Heart left ventricle (tissue), 16 donors: Measurements from ENCODE around the gene THSD4. TPM values are rescaled to one million over a fixed set of nuclear protein-coding genes. Genes with fewer than 3 reads are reported as not detected.

Experiments used
- ATAC-seq, 4 donors: fragments of 200-7000 bp; cut with Tn5 transposase; one replicate each; pipeline ENCODE4 v1.9.1; 2020 to 2022; ENCODE audit warnings: moderate library complexity in 4 of 4, mild to moderate bottlenecking in 3 of 4, moderate number of reproducible peaks in 1 of 4
- DNase-seq, 5 donors: peaks; one replicate each; pipeline ENCODE4 v3.0.0-alpha.2; 2020
- H3K27ac ChIP-seq, 12 donors: fragments of 200-600 bp; sonication (generic) in 4 of 12; one replicate each; pipeline versions ENCODE4 v1.5.0 to v1.8.0; 2016 to 2022; ENCODE audit warnings: mild to moderate bottlenecking in 2 of 12
- H3K27me3 ChIP-seq, 9 donors: fragments of 200-600 bp; sonication (generic) in 2 of 9; one replicate each; pipeline versions ENCODE4 v1.5.1 to v1.8.0; 2016 to 2022; ENCODE audit warnings: mild to moderate bottlenecking in 3 of 9
- H3K36me3 ChIP-seq, 9 donors: fragments of 200-600 bp; sonication (generic) in 2 of 9; one replicate each; pipeline versions ENCODE4 v1.5.0 to v1.8.0; 2018 to 2022; ENCODE audit warnings: mild to moderate bottlenecking in 2 of 9
- H3K4me1 ChIP-seq, 12 donors: fragments of 200-600 bp; sonication (generic) in 4 of 12; one replicate each; pipeline versions ENCODE4 v1.5.0 to v1.8.0; 2016 to 2022; ENCODE audit warnings: mild to moderate bottlenecking in 3 of 12
- H3K4me3 ChIP-seq, 12 donors: fragments of 200-600 bp; sonication (generic) in 4 of 12; one replicate each; pipeline versions ENCODE4 v1.5.0 to v1.8.0; 2017 to 2022; ENCODE audit warnings: mild to moderate bottlenecking in 9 of 12, moderate library complexity in 4 of 12
- H3K9me3 ChIP-seq, 12 donors: fragments of 200-600 bp; sonication (generic) in 4 of 12; one replicate each; pipeline versions ENCODE4 v1.5.0 to v1.8.0; 2016 to 2022; ENCODE audit warnings: mild to moderate bottlenecking in 1 of 12
- POLR2A ChIP-seq, 2 donors: fragments of 450-650 bp; IDR thresholded peaks; one replicate each; pipeline ENCODE4 v1.6.1; 2017; ENCODE audit warnings: antibody characterized with exemption in 2 of 2, mild to moderate bottlenecking in 2 of 2, moderate library complexity in 2 of 2
- WGBS, 4 donors: extraction: QIAGEN DNeasy Blood & Tissue Kit in 2 of 4; methylation state at CpG; one replicate each; pipeline versions ENCODE4 v1.1.5 to v1.1.7; 2013 to 2018; 5-methylcytosine and 5-hydroxymethylcytosine counted together
- intact Hi-C, 10 donors: fragments of 100-400 bp; cut with DNase I; formaldehyde crosslinking; loops; one replicate each; pipeline versions ENCODE4 v1.11.1 to v1.14.2; 2022
- polyA plus RNA-seq, 2 donors: library from polyadenylated mRNA; stranded (reverse); fragments of 200-250 nt; gene quantifications; one replicate each; pipeline ENCODE4 v1.2.3, GENCODE V29; 2013
- total RNA-seq, 9 donors: library from RNA; depleted of rRNA in 2 of 9; stranded (reverse); fragments of >200 nt in 2 of 9; fragmentation: NEBNext Ultra II Directional in 3 of 9; extraction: Animal tissue kit (Norgen Biotek cat#: 25700) in 3 of 9; gene quantifications; one replicate each; pipeline versions ENCODE4 v1.1.0 to v1.2.4, GENCODE V29; 2016 to 2023
- TF ChIP-seq, protein P1 (sequence below), 12 donors: fragments of 200-600 bp; sonication (generic) in 4 of 12; IDR thresholded peaks; one replicate each; pipeline versions ENCODE4 v1.5.0 to v1.8.0; 2018 to 2022; ENCODE audit warnings: antibody characterized with exemption in 12 of 12, mild to moderate bottlenecking in 5 of 12
- donor health status: ischemic (EF 13 %, LVEDD 7.1; RV severe dilation, severe dysfunction).
- donor health status: healthy with polysubstance abuse.
- donor health status: DM: no; HTN: yes; CAD: no.
- donor health status: DM: no; HTN: no; CAD: no.
- donor health status: ischemic (EF 25% LVEDD 6.9; RV normal size, moderate dysfunction).
- donor health status: ischemic (EF 25% LVEDD 5.7; RV mildly dilated, moderate dysfunction).
- donor health status: healthy.
- donor health status: DM: yes; HTN: yes; CAD: no.
- donor health status: ischemic (EF 35%, LVEDD 5.7; RV mildly dilated, moderate dysfunction).
- donor health status: nonischemic (EF 11% LVEDD 7.7; RV severe dilation, severe dysfunction).
- donor health status: DM: yes; HTN: yes; CAD: no.
- donor health status: PGD.
- donor health status: ischemic (EF 29% LVEDD 5.4; RV normal size, mild dysfunction).
- donor health status: nonischemic (EF 23%, LVEDD 6.1; RV moderate dilation, normal function).

Gene THSD4
- total and polyA plus RNA-seq, 11 donors = 32.6 to 206 (median 93.2) TPM

DNA sequence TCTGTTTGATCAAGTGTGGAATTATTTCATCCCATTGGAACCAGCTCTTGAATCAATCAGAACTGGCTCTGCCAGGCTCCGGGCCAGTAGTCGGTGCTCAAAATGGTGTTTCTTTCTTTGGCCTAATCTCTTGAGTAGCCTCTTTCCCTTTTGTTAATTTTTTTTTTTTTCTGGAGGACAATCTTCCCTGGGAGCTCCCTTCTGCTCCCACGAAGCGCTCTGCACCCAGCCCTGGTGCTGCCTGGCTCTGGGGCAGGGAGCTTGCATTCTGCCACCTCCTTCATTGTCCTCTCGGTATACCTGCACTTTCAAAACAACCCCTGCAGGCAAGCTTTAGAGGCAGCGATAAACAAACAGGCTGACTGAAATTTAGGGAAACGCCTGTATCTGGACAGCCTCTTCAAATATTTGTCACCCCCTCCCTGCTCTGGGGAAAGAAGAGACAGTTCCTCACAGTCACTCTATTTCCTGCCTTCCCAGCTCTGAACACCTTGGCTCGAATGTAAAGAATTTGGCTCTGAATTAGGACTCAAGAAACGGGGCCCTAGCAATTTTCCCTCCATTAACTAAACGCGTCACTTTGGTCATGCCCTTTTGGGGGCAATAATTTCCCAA lies 1.1 kb upstream of the THSD4 start:
- 66 to 74% (median 72%) methylated on average over 11 of the region's 11 CpGs for WGBS, 4 donors
- peak overlapping the region in 4 of 12 donors; percentile 47 to 90 (median 74) for H3K27ac ChIP-seq
- no peak for ATAC-seq
- peaks cover 0 to 27% (median 4%) of the 10 kb centered on the region in 12 donors for H3K4me1 ChIP-seq
- no peaks in the 10 kb centered on the region for H3K9me3 ChIP-seq
- H3K4me3 ChIP-seq = no peak overlapping the region
- no peaks in the 10 kb centered on the region for H3K36me3 ChIP-seq
- intact Hi-C loops = loop anchor here in 8 of 10 donors (2.0 to 10.0 kb wide), 8 partner anchors 121 to 691 kb away; no protein-coding TSS in a partner anchor
- peaks cover 0 to 29% (median 0%) of the 10 kb centered on the region in 9 donors for H3K27me3 ChIP-seq
- no peak for TF ChIP-seq POLR2A (IDR thresholded peaks at IDR 0.05)
- TF ChIP-seq, protein P1, sequence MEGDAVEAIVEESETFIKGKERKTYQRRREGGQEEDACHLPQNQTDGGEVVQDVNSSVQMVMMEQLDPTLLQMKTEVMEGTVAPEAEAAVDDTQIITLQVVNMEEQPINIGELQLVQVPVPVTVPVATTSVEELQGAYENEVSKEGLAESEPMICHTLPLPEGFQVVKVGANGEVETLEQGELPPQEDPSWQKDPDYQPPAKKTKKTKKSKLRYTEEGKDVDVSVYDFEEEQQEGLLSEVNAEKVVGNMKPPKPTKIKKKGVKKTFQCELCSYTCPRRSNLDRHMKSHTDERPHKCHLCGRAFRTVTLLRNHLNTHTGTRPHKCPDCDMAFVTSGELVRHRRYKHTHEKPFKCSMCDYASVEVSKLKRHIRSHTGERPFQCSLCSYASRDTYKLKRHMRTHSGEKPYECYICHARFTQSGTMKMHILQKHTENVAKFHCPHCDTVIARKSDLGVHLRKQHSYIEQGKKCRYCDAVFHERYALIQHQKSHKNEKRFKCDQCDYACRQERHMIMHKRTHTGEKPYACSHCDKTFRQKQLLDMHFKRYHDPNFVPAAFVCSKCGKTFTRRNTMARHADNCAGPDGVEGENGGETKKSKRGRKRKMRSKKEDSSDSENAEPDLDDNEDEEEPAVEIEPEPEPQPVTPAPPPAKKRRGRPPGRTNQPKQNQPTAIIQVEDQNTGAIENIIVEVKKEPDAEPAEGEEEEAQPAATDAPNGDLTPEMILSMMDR (IDR thresholded peaks at IDR 0.05) = no peak
- DNase-seq = no peak

DNA sequence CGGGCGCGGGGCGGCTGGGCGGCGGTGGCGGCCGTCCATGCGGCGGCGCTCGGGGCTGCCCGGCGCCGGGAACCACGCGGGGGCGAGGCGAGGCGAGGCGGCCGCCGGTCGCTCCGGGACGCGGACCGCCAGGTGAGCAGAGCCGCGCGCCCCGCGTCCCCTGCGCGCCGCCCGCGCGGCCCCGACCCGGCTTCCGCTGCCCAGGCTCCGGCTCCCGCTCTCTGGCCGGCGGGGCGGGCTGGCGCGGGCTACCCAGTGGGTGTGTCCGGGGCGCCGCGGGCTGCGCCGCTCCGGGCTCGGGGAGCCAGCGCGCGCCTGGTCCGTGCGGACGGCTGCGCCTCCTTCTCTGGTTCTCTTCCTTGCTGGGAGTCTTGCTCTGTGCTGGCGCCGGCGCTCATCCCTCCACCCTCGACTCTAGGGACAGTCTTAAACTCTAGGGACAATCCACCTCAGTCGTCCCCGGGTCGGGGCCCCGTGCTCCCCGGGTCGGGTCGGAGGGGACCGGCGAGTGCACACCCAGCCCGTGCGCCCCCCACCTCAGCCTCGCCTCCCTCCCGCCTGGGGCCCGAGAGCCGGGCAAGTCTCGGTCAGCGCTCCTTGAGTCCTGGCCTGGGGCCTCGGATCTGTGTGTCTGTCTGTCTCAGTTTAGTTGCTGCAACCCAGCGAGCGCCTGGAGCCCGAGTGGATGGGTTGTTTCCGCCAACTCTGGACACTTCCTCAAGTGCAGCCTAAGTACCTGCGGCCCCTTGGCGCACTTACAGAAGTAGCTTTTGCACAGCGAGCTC lies 488 bp downstream of the THSD4 start:
- peak overlapping the region; percentile 57 to 90 (median 71) for H3K4me3 ChIP-seq
- intact Hi-C loops = loop anchor here in 8 of 10 donors (1.0 to 10.0 kb wide), 15 partner anchors 33 to 689 kb away; no protein-coding TSS in a partner anchor
- DNase-seq (peak; percentile 44 to 76 (median 54)), ATAC-seq (peak; percentile 11 to 62 (median 50))
- H3K27me3 ChIP-seq = peaks cover 0 to 29% (median 0%) of the 10 kb centered on the region in 9 donors
- H3K27ac ChIP-seq = peak overlapping the region; percentile 78 to 95 (median 90)
- no peaks in the 10 kb centered on the region for H3K36me3 ChIP-seq
- no peaks in the 10 kb centered on the region for H3K9me3 ChIP-seq
- 1 to 10% (median 3%) methylated on average over 17 to 93 of the region's 93 CpGs for WGBS, 4 donors
- peaks cover 0 to 31% (median 6%) of the 10 kb centered on the region in 12 donors for H3K4me1 ChIP-seq
- TF ChIP-seq POLR2A (IDR thresholded peaks at IDR 0.05) = no peak
- TF ChIP-seq, protein P1 (IDR thresholded peaks at IDR 0.05) = peak in 2 of 12 donors; percentile 20 to 42

DNA sequence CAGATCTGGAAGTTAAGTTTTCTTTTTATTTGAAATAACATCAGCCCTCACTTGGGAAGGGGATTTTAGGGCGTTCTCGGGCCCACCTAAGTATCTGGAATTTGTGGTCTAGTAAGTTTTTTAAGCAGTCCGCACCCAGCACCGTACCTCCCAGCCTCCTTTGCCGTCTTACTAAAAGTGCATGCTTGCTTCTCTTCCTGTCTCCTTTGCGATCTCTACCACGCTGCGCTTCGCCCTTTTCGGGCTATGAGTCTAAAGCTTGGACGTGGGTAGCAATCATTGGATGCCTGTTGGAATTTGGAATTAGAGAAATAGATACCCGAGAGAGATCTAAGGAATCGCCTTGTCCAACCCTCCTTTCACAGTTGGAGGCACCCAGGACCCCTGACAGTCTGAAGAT lies 1.1 kb downstream of the THSD4 start:
- Histone ChIP-seq H3K27me3 (peaks cover 0 to 29% (median 0%) of the 10 kb centered on the region in 9 donors), H3K36me3 (no peaks in the 10 kb centered on the region), H3K4me3 (peak overlapping the region; percentile 57 to 90 (median 71)), H3K27ac (peak overlapping the region; percentile 78 to 95 (median 90)), H3K9me3 (no peaks in the 10 kb centered on the region), H3K4me1 (peaks cover 0 to 37% (median 7%) of the 10 kb centered on the region in 12 donors)
- intact Hi-C loops = loop anchor here in 7 of 10 donors (2.0 to 10.0 kb wide), 12 partner anchors 32 to 688 kb away; no protein-coding TSS in a partner anchor
- no peak for TF ChIP-seq POLR2A (IDR thresholded peaks at IDR 0.05)
- 30 to 38% (median 36%) methylated on average over 13 of the region's 13 CpGs for WGBS, 4 donors
- ATAC-seq = peak in 2 of 4 donors; percentile 17 to 32
- peak in 1 of 5 donors; percentile 45 for DNase-seq

DNA sequence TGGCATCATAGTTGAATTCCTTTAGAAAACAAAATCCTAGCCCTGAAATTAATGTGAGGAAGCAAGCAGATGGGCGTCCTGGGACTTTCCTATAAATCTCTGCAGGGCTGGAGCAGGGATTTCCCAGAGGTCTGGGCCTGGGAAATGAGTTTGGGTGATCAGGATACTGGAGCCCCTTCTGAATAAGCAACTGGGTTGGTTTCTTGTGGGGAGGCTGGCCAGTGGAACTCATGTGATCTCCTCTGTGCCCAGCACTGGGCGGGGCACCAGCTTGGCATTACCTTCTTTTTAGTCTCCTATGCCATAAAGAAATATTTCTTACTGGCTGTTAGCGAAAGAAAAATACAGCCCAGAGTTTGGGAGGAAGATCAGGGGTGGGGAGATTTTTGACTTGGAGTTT lies 1.7 kb downstream of the THSD4 start:
- H3K9me3 ChIP-seq = no peaks in the 10 kb centered on the region
- peaks cover 0 to 29% (median 0%) of the 10 kb centered on the region in 9 donors for H3K27me3 ChIP-seq
- ATAC-seq (peak; percentile 58 to 80 (median 64)), DNase-seq (peak in 4 of 5 donors; percentile 50 to 70 (median 52))
- TF ChIP-seq, protein P1 (IDR thresholded peaks at IDR 0.05) = no peak
- TF ChIP-seq POLR2A (IDR thresholded peaks at IDR 0.05) = no peak
- peak overlapping the region in 9 of 12 donors; percentile 57 to 90 (median 72) for H3K4me3 ChIP-seq
- intact Hi-C loops = loop anchor here in 7 of 10 donors (2.0 to 10.0 kb wide), 12 partner anchors 32 to 688 kb away; no protein-coding TSS in a partner anchor
- peaks cover 0 to 43% (median 10%) of the 10 kb centered on the region in 12 donors for H3K4me1 ChIP-seq
- peak overlapping the region; percentile 78 to 95 (median 90) for H3K27ac ChIP-seq
- WGBS, 4 donors = 50 to 64% (median 55%) methylated on average over 3 of the region's 3 CpGs
- H3K36me3 ChIP-seq = no peaks in the 10 kb centered on the region
